Measurements from ENCODE around the gene ZC2HC1C. TPM values are rescaled to one million over a fixed set of nuclear protein-coding genes. Genes with fewer than 3 reads are reported as not detected.
"Not testable (repeated sequence)": the region's sequence is repeated elsewhere in the genome, so short reads cannot be mapped to it uniquely, and the experiment has no call there.

The ZC2HC1C gene
- total RNA-seq, 1 donor = not detected

DNA sequence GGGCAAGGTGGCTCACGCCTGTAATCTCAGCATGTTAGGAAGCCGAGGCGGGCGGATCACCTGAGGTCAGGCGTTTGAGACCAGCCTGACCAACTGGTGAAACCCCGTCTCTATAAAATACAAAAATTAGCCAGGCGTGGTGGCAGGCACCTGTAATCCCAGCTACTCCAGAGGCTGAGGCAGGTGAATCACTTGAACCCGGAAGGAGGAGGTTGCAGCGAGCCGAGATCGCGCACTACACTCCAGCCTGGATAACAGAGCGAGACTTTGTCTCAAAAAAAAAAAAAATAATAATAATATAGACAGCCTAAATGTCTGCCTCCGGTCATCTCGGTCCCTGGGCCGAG, 58.0 kb downstream of the ZC2HC1C start:
- not testable (repeated sequence) for H3K27me3 ChIP-seq (ENCODE audit: insufficient read depth, low read length); H3K9me3 ChIP-seq (ENCODE audit: low read depth, low read length)
- Histone ChIP-seq H3K4me3 (ENCODE audit: low read length) (peak overlapping the region; percentile 76), H3K4me1 (ENCODE audit: insufficient read depth, low read length) (peaks cover 41% of the 10 kb centered on the region)

DNA sequence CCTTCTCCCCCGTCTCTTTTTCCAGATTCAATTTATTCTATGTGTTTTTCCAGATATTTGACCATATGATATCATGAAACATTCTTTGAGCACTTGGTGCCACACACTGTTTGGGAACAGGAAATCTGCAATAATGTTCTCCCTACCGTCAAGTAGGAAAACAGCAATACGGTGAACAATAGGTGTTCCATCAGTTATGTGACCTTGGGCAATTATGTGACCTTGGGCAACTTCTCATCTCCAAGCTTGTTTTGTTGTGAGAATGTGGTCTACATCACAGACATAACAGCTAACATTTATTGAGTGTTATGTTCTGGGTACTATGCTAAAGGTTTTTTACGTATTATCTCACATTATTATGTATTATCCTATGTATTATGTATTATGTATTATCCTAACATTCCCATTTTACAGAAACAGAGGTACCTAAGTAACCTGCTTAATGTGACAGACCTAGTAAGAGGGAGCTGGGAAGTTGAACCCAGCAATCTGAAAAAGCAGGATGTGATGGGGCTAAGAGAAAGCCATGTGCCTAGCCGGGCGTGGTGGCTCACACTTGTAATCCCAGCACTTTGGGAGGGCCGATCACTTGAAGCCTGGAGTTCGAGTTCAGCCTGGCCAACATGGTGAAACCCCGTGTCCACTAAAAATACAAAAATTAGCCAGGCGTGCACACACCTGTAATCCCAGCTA, 58.6 kb downstream of the ZC2HC1C start:
- Histone ChIP-seq H3K9me3 (ENCODE audit: low read depth, low read length) (no peaks in the 10 kb centered on the region), H3K4me1 (ENCODE audit: insufficient read depth, low read length) (peaks cover 41% of the 10 kb centered on the region), H3K4me3 (ENCODE audit: low read length) (peak overlapping the region; percentile 76), H3K27me3 (ENCODE audit: insufficient read depth, low read length) (no peaks in the 10 kb centered on the region)

DNA sequence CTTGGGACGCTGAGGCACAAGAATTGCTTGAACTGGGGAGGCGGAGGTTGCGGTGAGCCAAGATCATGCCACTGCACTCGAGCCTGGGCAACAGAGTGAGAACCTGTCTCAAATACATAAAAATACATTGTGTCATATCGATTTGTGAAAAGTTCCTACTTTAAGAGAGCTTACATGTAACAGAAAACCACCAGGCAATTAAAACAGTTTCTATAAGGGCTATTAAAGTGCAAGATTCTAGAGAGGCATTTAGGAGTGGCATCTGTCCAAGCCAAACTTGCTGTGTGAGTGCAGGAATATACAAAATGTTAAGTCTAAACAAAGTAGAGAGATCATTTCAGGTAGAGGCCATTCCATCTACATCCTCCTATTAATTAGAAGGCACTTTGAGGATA, 59.2 kb downstream of the ZC2HC1C start:
- Histone ChIP-seq H3K27me3 (ENCODE audit: insufficient read depth, low read length) (no peaks in the 10 kb centered on the region), H3K4me1 (ENCODE audit: insufficient read depth, low read length) (peaks cover 41% of the 10 kb centered on the region), H3K4me3 (ENCODE audit: low read length) (no peak overlapping the region), H3K9me3 (ENCODE audit: low read depth, low read length) (no peaks in the 10 kb centered on the region)

Other genes starting within 250 kb of the ZC2HC1C start
- 0.21 TPM for gene PROX2, start 193.5 kb upstream of the ZC2HC1C start, total RNA-seq
- 92.4 TPM for gene DLST, start 187.7 kb upstream of the ZC2HC1C start, total RNA-seq
- gene RPS6KL1, start 146.4 kb upstream of the ZC2HC1C start, total RNA-seq = 3.4 TPM
- not detected for gene PGF, start 114.0 kb upstream of the ZC2HC1C start, total RNA-seq
- gene EIF2B2, start 66.7 kb upstream of the ZC2HC1C start, total RNA-seq = 17.3 TPM
- gene MLH3, start 18.2 kb upstream of the ZC2HC1C start, total RNA-seq = 36.9 TPM
- gene ACYP1, start 5.6 kb upstream of the ZC2HC1C start, total RNA-seq = 3.5 TPM
- 33.3 TPM for gene NEK9, start 57.4 kb downstream of the ZC2HC1C start, total RNA-seq
- gene TMED10, start 107.0 kb downstream of the ZC2HC1C start, total RNA-seq = 180 TPM
- 2,138 TPM for gene FOS, start 209.2 kb downstream of the ZC2HC1C start, total RNA-seq

Data from mononuclear cell (primary cell).